ENCODE results near the gene KCNJ10.
A peak's percentile ranks its signal among the peaks of the same experiment; 100 is the strongest.

KCNJ10 gene

GRCh38 chr1:160020196-160020595 lies 49.8 kb downstream of the KCNJ10 start:
- DNase-seq: no peak

GRCh38 chr1:160018900-160019299 lies 51.1 kb downstream of the KCNJ10 start:
- no peak for DNase-seq

- DNase-seq: no peak
These were observed 51.6 kb downstream of the KCNJ10 start for GRCh38 chr1:160018347-160018746.

- no peak for DNase-seq
These were observed 52.4 kb downstream of the KCNJ10 start for GRCh38 chr1:160017592-160017991.

GRCh38 chr1:160011781-160012180 lies 58.2 kb downstream of the KCNJ10 start:
- DNase-seq: no peak

- DNase-seq: no peak
These were observed 60.2 kb downstream of the KCNJ10 start for GRCh38 chr1:160009801-160010200.

- no peak for DNase-seq
These were observed 60.9 kb downstream of the KCNJ10 start for GRCh38 chr1:160009081-160009480.

- DNase-seq: no peak
These were observed 62.3 kb downstream of the KCNJ10 start for GRCh38 chr1:160007577-160008200.

- DNase-seq: peak; percentile 77
These were observed 63.5 kb downstream of the KCNJ10 start for GRCh38 chr1:160006312-160006940.

GRCh38 chr1:160005070-160005469 lies 64.9 kb downstream of the KCNJ10 start:
- no peak for DNase-seq

GRCh38 chr1:160004425-160004824 lies 65.5 kb downstream of the KCNJ10 start:
- DNase-seq: no peak

- DNase-seq: no peak
These were observed 66.0 kb downstream of the KCNJ10 start for GRCh38 chr1:160004001-160004400.

- no peak for DNase-seq
These were observed 68.5 kb downstream of the KCNJ10 start for GRCh38 chr1:160001440-160001839.

GRCh38 chr1:159999204-159999603 lies 70.8 kb downstream of the KCNJ10 start:
- no peak for DNase-seq

- no peak for DNase-seq
These were observed 73.3 kb downstream of the KCNJ10 start for GRCh38 chr1:159996653-159997052.

GRCh38 chr1:159994896-159995295 lies 75.1 kb downstream of the KCNJ10 start:
- DNase-seq: no peak

- no peak for DNase-seq
These were observed 76.0 kb downstream of the KCNJ10 start for GRCh38 chr1:159993911-159994310.

GRCh38 chr1:159992161-159992560 lies 77.8 kb downstream of the KCNJ10 start:
- DNase-seq: no peak

GRCh38 chr1:159991513-159991912 lies 78.4 kb downstream of the KCNJ10 start:
- DNase-seq: no peak

- no peak for DNase-seq
These were observed 80.0 kb downstream of the KCNJ10 start for GRCh38 chr1:159990005-159990404.

GRCh38 chr1:159989581-159989980 lies 80.4 kb downstream of the KCNJ10 start:
- DNase-seq: no peak

GRCh38 chr1:159988006-159988405 lies 82.0 kb downstream of the KCNJ10 start:
- DNase-seq: no peak

- DNase-seq: no peak
These were observed 82.8 kb downstream of the KCNJ10 start for GRCh38 chr1:159987186-159987585.

- DNase-seq: no peak
These were observed 83.4 kb downstream of the KCNJ10 start for GRCh38 chr1:159986531-159986930.

GRCh38 chr1:159986093-159986492 lies 83.9 kb downstream of the KCNJ10 start:
- no peak for DNase-seq

All from activated CD8-positive, alpha-beta memory T cell treated with anti-CD3 and anti-CD28 coated beads for 24 hours (primary cell).